ENCODE measurements around the gene CD248.
"Not testable (repeated sequence)": the region's sequence is repeated elsewhere in the genome, so short reads cannot be mapped to it uniquely, and the experiment has no call there.

CD248 gene

GRCh38 chr11:66311965-66312548, 4.8 kb downstream of the CD248 start:
- DNase-seq = peak; percentile 90

DNA sequence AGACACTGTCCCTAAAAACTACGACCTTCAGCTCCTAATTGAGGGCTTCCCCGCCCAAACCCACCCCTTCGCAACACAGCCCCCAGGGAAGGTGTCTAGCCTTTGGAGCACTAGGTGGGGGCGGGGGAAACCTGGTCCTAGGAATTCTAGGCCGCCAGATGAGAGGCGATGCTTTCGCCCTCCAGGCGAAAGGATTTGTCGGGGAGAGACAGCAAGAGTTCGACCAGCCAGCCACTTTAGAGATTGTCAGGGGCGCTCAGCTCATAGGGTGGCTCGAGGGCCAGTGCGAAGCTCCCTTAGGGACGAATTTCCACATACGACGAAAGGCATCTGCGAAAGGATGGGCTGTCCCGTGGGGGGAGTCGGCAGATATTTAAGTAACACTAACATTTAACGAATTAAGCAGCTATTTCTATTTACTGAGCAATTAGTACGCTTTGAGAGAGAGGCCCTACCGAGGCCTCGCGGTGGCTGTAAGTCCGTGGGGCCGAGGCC, 5.3 kb downstream of the CD248 start:
- no peak for DNase-seq

- not testable (repeated sequence) for DNase-seq
These were observed 5.9 kb downstream of the CD248 start for GRCh38 chr11:66310803-66311440.

DNA sequence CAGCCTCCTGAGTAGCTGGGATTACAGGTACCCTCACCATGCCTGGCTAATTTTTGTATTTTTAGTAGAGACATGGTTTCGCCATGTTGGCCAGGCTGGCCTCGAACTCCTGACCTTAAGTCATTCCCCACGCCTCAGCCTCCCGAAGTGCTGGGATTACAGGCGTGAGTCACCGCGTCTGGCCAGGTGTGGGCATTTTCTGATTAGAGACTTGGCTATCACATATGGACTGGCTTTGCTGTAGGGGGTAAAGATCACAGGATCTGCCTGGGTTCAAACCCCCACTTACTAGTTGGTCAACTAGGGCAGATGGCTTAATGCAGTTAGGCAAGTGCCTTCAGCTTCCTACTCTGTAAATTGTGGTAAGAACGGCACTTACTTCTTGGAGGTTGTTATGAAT, 6.5 kb downstream of the CD248 start:
- no peak for DNase-seq

DNA sequence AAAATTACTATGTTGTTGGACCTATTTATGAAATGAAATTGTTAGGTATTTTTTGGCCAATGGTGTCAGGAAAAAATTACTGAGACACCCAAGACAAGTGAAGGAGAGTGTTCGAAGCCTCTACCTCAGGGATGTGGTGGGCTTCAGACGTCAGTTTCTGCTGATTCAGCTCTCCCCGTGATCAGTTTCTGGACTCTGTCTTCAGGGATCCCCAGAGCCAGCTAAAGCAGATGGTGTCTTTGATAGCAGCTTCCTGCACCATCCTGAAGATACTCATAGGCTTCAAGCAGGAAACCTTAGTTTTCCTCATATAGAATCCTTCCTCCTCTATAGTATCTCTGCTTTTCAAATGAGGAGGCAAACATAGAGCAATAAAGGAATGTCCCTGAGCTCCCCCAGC, 7.4 kb downstream of the CD248 start:
- no peak for DNase-seq

- DNase-seq = no peak
These were observed 14.2 kb downstream of the CD248 start for GRCh38 chr11:66302656-66303055.

DNA sequence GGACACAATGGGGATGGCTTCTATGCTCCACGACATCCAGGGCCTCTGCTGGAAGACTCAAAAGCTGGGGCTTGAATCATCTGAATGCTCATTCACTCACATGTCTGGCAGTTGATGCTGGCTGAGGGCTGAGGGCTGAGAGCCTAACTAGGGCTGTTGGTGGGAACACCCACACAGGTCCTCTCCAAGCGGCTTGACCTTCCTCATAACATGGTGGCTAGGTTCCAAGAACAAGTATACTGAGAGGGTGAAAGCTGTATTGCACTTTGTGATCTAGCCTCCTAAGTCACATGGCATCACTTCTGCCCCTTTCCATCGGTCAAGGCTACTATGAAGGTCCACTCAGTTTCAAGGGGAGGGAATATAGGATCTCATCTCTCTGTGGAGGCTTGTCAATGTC, 17.7 kb downstream of the CD248 start:
- DNase-seq = no peak

GRCh38 chr11:66297610-66298009, 19.2 kb downstream of the CD248 start:
- no peak for DNase-seq

DNA sequence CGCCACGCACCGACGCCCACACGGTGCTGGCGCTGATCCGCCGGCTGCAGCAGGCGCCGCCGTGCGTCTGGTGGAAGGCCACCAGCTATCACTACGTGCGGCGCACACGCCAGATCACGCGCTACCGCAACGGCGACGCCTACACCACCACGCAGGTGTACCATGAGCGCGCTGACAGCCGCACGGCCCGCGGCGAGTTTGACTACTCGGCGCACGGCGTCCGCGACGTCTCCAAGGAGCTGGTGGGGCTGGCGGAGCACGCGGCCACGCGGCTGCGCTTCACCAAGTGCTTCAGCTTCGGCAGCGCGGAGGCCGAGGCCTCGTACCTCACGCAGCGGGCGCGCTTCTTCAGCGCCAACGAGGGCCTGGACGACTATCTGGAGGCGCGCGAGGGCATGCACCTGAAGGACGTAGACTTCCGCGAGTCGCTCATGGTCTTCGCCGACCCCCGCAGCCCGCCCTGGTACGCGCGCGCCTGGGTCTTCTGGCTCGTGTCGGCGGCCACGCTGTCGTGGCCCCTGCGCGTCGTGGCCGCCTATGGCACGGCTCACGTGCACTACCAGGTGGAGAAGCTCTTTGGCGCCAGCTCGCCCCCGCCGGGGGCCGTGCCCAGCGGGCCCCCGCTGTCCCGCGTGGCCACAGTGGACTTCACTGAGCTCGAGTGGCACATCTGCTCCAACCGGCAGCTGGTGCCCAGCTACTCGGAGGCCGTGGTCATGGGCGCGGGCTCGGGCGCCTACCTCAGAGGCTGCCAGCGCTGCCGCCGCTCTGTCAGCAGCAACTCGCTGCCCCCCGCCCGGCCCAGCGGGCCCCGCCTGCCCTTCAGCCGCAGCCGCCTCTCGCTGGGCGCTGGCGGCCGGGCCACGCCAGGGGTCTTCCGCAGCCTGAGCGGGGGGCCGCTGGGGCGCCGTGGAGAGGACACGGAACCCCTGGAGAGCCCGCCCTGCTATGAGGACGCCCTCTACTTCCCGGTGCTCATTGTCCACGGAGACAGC, 21.9 kb downstream of the CD248 start:
- no peak for DNase-seq

DNA sequence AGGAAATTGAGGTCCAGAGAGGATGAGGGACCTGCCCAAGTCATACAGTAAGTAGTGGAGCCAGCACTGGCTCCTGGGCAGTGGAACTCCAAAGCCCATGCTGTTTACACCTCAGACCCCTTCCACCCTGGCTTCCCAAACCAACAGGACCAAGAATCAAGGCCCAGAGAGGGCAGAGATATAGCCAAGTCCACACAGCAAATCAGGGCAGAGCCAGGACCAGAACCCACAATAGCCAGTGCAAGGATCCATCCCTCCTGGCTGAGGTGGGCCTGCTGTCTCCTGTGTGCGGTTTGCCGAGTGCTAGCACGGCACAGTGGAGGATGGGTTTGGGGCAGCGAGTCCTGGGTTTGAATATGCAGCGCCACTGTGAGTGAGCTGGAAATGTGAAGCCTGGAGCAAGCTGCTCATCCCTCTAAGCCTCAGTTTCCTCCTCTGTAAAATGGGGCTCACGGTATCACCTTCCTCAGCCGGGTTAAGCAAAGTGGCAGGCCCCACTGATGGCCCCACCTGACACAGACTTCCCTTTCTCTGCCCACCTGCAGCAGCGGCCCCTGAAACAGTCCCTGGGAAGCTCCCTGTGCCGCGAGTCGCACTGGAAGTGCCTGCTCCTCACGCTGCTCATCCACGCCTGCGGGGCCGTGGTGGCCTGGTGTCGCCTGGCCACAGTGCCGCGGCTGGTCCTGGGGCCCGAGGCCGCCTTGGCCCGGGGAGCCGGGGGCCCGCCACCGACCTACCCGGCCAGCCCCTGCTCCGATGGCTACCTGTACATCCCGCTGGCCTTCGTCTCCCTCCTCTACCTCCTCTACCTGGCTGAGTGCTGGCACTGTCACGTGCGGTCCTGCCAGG, 22.8 kb downstream of the CD248 start:
- DNase-seq = no peak

DNA sequence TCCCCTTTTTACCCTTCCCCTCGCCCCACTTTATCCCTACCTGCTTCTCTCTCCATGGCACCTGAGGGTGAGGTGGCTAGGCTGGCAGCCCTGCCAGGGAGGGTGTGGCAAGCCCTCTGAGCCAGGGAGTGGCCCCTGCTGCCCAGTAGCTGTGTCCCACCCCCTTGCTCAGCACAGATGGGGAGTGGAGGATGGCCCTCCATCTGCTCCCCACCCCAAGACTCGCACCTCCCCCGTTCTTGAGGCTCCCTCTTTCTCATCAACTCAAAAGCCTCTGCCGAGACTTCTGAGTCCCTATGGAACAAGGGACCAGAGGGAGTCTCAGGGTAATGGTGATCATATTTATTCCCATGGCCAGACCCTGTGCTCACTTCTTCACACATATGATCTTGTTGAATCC, 23.5 kb downstream of the CD248 start:
- DNase-seq = no peak

GRCh38 chr11:66292543-66293332, 24.1 kb downstream of the CD248 start:
- DNase-seq = no peak

- peak; percentile 10 for DNase-seq
These were observed 24.9 kb downstream of the CD248 start, which contains the start of gene TMEM151A for GRCh38 chr11:66291706-66292542. TSS of gene TMEM151A (plus strand) at chr11:66291894. CDS start at chr11:66292014, 120 bp downstream.

DNA sequence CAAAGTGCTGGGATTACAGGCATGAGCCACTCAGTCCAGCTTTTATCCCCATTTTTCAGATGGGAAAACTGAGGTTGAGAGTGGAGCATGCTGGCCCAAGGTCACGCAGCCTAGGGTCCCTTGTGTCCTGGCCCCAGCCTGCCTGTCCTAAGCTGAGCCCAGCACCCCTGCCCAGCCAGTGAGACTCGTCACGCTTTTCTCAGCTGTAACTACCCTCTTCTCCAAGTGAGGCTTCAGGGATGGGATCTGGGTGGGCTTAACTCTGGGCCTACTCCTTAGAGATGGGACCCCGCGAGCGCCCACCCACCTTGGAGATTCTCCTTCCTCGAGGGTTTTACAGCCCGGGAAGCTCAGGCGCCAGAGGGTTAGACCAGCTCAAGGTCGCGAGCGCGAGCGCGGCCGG, 25.5 kb downstream of the CD248 start:
- no peak for DNase-seq

DNA sequence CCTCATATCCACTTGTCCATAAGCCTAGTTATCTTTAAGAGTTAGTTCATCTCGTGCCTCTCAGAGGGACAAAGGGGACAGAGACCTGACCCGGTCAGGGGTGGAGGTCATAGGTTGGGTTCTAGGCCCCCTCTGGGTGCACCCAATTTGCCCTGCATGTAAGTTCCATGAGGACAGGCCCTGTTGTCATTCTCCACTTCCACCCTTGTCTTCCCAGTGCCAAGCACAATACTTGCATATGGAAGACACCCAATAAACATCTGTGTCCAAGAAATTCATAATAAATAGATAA, 26.6 kb downstream of the CD248 start:
- DNase-seq = no peak

- no peak for DNase-seq
These were observed 27.1 kb downstream of the CD248 start for GRCh38 chr11:66289548-66290329.

- DNase-seq = peak; percentile 100
These were observed 27.9 kb downstream of the CD248 start, which contains the start of gene YIF1A for GRCh38 chr11:66288671-66289547. TSS of gene YIF1A (minus strand) at chr11:66289143. CDS start at chr11:66288985, 158 bp downstream.

GRCh38 chr11:66287889-66288670, 28.8 kb downstream of the CD248 start:
- peak; percentile 18 for DNase-seq
